Breast epithelium (tissue), 4 donors: Measurements from ENCODE around the gene ZDHHC5. TPM values are rescaled to one million over a fixed set of nuclear protein-coding genes. Genes with fewer than 3 reads are reported as not detected.
"Not testable (repeated sequence)": the region's sequence is repeated elsewhere in the genome, so short reads cannot be mapped to it uniquely, and the experiment has no call there.

Experiments
- DNase-seq, 2 donors: peaks; one replicate each; pipeline ENCODE4 v3.0.0-alpha.2; 2019; ENCODE audit warnings: low spot score in 2 of 2
- H3K27ac ChIP-seq, 2 donors: fragments of 200-600 bp; sonication (generic) in 1 of 2; one replicate each; pipeline ENCODE4 v1.5.1; 2016 to 2019; ENCODE audit warnings: mild to moderate bottlenecking in 1 of 2
- H3K27me3 ChIP-seq, 2 donors: fragments of 200-600 bp; sonication (generic) in 1 of 2; one replicate each; pipeline versions ENCODE4 v1.5.1 to v1.6.0; 2017 to 2019; ENCODE audit warnings: control low read depth in 1 of 2, mild to moderate bottlenecking in 1 of 2
- H3K36me3 ChIP-seq: fragments of 200-600 bp; one replicate; pipeline ENCODE4 v1.5.1; 2019
- H3K4me1 ChIP-seq, 2 donors: fragments of 200-600 bp; sonication (generic); one replicate each; pipeline ENCODE4 v1.5.1; 2016 to 2019; ENCODE audit warnings: control low read depth in 1 of 2
- H3K4me3 ChIP-seq, 3 donors: fragments of 200-600 bp; sonication (generic); 1 replicate in 2 of 3; 2 replicates in 1 of 3; pipeline ENCODE4 v1.5.1; 2016 to 2019; ENCODE audit warnings: mild to moderate bottlenecking in 3 of 3, moderate library complexity in 2 of 3
- H3K9me3 ChIP-seq, 2 donors: fragments of 200-600 bp; sonication (generic) in 1 of 2; one replicate each; pipeline ENCODE4 v1.5.1; 2016 to 2019; ENCODE audit warnings: control low read depth in 1 of 2
- CTCF ChIP-seq, 3 donors: fragments of 450-650 bp; IDR thresholded peaks; one replicate each; pipeline ENCODE4 v1.5.1; 2016 to 2017; ENCODE audit warnings: antibody characterized with exemption in 3 of 3, mild to moderate bottlenecking in 3 of 3, moderate library complexity in 3 of 3
- POLR2A ChIP-seq: fragments of 450-650 bp; IDR thresholded peaks from one replicate; pipeline ENCODE4 v1.6.1; 2016; ENCODE audit warnings: antibody characterized with exemption, mild to moderate bottlenecking, moderate library complexity
- POLR2AphosphoS5 ChIP-seq, 3 donors: sonication (generic); formaldehyde crosslinking; IDR thresholded peaks; one replicate each; pipeline ENCODE4 v1.6.1; 2017; ENCODE audit warnings: antibody characterized with exemption in 3 of 3
- intact Hi-C: fragments of 100-400 bp; cut with DNase I; formaldehyde crosslinking; loops from one replicate; pipeline ENCODE4 v1.15.1; 2023; ENCODE audit warnings: low total_unique reads
- total RNA-seq, 3 donors: library from RNA; depleted of rRNA; stranded (reverse); fragments of >200 nt; gene quantifications; one replicate each; pipeline ENCODE4 v1.1.0, GENCODE V29; 2016

The ZDHHC5 gene
- total RNA-seq, 3 donors from 2014 or later: 39.3 to 50.2 (median 39.8) TPM

GRCh38 chr11:57712256-57713150 is 44.6 kb downstream of the ZDHHC5 start, which contains the start of gene TMX2:
Gene TMX2, plus strand, starts transcription at chr11:57712593. Its CDS starts 26 bp downstream, at chr11:57712619.
- Histone ChIP-seq H3K4me3 (peak within 1 kb of the TSS; percentile 92 to 99 (median 98)), H3K27ac (peak within 1 kb of the TSS; percentile 95), H3K36me3 (no peaks in the 10 kb centered on the region), H3K27me3 (no peaks in the 10 kb centered on the region), H3K9me3 (no peaks in the 10 kb centered on the region), H3K4me1 (peaks cover 4 to 5% of the 10 kb centered on the region in 2 donors)
- TF ChIP-seq POLR2A (no peak), POLR2AphosphoS5 (IDR thresholded peaks at IDR 0.05) (peak; percentile 68 to 80 (median 73)), CTCF (IDR thresholded peaks at IDR 0.05) (no peak)
- DNase-seq: peak; percentile 90 to 95
- intact Hi-C loops: no loop called here

GRCh38 chr11:57713835-57714234 is 45.9 kb downstream of the ZDHHC5 start:
- Histone ChIP-seq H3K27me3 (no peaks in the 10 kb centered on the region), H3K4me3 (peak overlapping the region in 2 of 3 donors; percentile 92 to 99), H3K36me3 (no peaks in the 10 kb centered on the region), H3K4me1 (peaks cover 4 to 5% of the 10 kb centered on the region in 2 donors), H3K27ac (no peak overlapping the region), H3K9me3 (no peaks in the 10 kb centered on the region)
- TF ChIP-seq POLR2A (no peak), CTCF (IDR thresholded peaks at IDR 0.05) (no peak)
- no peak for DNase-seq
- intact Hi-C loops: no loop called here

- not testable (repeated sequence) for DNase-seq, H3K36me3 ChIP-seq
Measured at GRCh38 chr11:57716726-57717125, 48.8 kb downstream of the ZDHHC5 start.

GRCh38 chr11:57727185-57727584 is 59.3 kb downstream of the ZDHHC5 start:
- no peaks in the 10 kb centered on the region for H3K36me3 ChIP-seq
- intact Hi-C loops: no loop called here
- no peak overlapping the region for H3K27ac ChIP-seq
- H3K4me1 ChIP-seq: no peaks in the 10 kb centered on the region
- no peak overlapping the region for H3K4me3 ChIP-seq
- H3K27me3 ChIP-seq: no peaks in the 10 kb centered on the region
- no peak for TF ChIP-seq POLR2AphosphoS5 (IDR thresholded peaks at IDR 0.05)
- no peak for TF ChIP-seq CTCF (IDR thresholded peaks at IDR 0.05)
- TF ChIP-seq POLR2A: no peak
- no peaks in the 10 kb centered on the region for H3K9me3 ChIP-seq
- no peak for DNase-seq

More at GRCh38 chr11:57716726-57717125, 48.8 kb downstream of the ZDHHC5 start:
- H3K4me1 ChIP-seq, H3K27ac ChIP-seq, H3K27me3 ChIP-seq, intact Hi-C loops, H3K9me3 ChIP-seq, H3K4me3 ChIP-seq: not testable (repeated sequence)

- no peaks in the 10 kb centered on the region for H3K4me1 ChIP-seq
- intact Hi-C loops: no loop called here
- TF ChIP-seq POLR2AphosphoS5 (IDR thresholded peaks at IDR 0.05) (no peak), CTCF (IDR thresholded peaks at IDR 0.05) (no peak), POLR2A (no peak)
- no peaks in the 10 kb centered on the region for H3K9me3 ChIP-seq
- no peaks in the 10 kb centered on the region for H3K27me3 ChIP-seq
- H3K4me3 ChIP-seq: no peak overlapping the region
- DNase-seq: no peak
- H3K27ac ChIP-seq: no peak overlapping the region
- H3K36me3 ChIP-seq: no peaks in the 10 kb centered on the region
Measured at GRCh38 chr11:57728829-57729228, 60.9 kb downstream of the ZDHHC5 start.
